CD1c-positive myeloid dendritic cell (primary cell): ENCODE measurements around the gene ETV3.
A peak's percentile ranks its signal among the peaks of the same experiment; 100 is the strongest.

Experiments
- DNase-seq: peaks from one replicate; pipeline ENCODE4 v3.0.0-alpha.2; 2016; ENCODE audit errors: extremely low spot score

Gene ETV3

GRCh38 chr1:157161901-157162300, 23.7 kb upstream of the ETV3 start:
- no peak for DNase-seq

GRCh38 chr1:157158967-157159366, 20.8 kb upstream of the ETV3 start:
- no peak for DNase-seq

GRCh38 chr1:157157501-157158190, 19.5 kb upstream of the ETV3 start:
- no peak for DNase-seq

GRCh38 chr1:157156058-157156541, 17.9 kb upstream of the ETV3 start:
- DNase-seq: peak; percentile 86

GRCh38 chr1:157155658-157156057, 17.5 kb upstream of the ETV3 start:
- DNase-seq: no peak

- DNase-seq: peak; percentile 92
These were observed 16.8 kb upstream of the ETV3 start for GRCh38 chr1:157154940-157155514.

GRCh38 chr1:157154291-157154690, 16.1 kb upstream of the ETV3 start:
- DNase-seq: no peak

- no peak for DNase-seq
These were observed 15.6 kb upstream of the ETV3 start for GRCh38 chr1:157153746-157154145.

- no peak for DNase-seq
These were observed 14.3 kb upstream of the ETV3 start for GRCh38 chr1:157152510-157152909.

GRCh38 chr1:157151506-157151905, 13.3 kb upstream of the ETV3 start:
- DNase-seq: no peak

GRCh38 chr1:157151073-157151472, 12.9 kb upstream of the ETV3 start:
- DNase-seq: no peak

- DNase-seq: peak; percentile 20
These were observed 12.4 kb upstream of the ETV3 start for GRCh38 chr1:157150631-157151030.

GRCh38 chr1:157147906-157148700, 9.9 kb upstream of the ETV3 start:
- peak; percentile 87 for DNase-seq

- no peak for DNase-seq
These were observed 8.8 kb upstream of the ETV3 start for GRCh38 chr1:157147037-157147436.

- no peak for DNase-seq
These were observed 8.0 kb upstream of the ETV3 start for GRCh38 chr1:157146244-157146643.

- peak; percentile 81 for DNase-seq
These were observed 6.9 kb upstream of the ETV3 start for GRCh38 chr1:157145076-157145475.

GRCh38 chr1:157144509-157144908, 6.3 kb upstream of the ETV3 start:
- no peak for DNase-seq

- no peak for DNase-seq
These were observed 4.7 kb upstream of the ETV3 start for GRCh38 chr1:157142765-157143423.

- DNase-seq: peak; percentile 78
These were observed 4.0 kb upstream of the ETV3 start for GRCh38 chr1:157142201-157142600.

- no peak for DNase-seq
These were observed 3.1 kb upstream of the ETV3 start for GRCh38 chr1:157141212-157141855.

- no peak for DNase-seq
These were observed 1.9 kb upstream of the ETV3 start for GRCh38 chr1:157140063-157140588.
